ENCODE results near the gene CCNYL1. TPM values are rescaled to one million over a fixed set of nuclear protein-coding genes. Genes with fewer than 3 reads are reported as not detected.

The CCNYL1 gene
- total RNA-seq (10 to 100 TPM; 14.0 to 22.8 (median 16.6) TPM), polyA plus RNA-seq (1 to 10 TPM; 4.7 to 8.1 (median 5.4) TPM)
- long read RNA-seq, donor 1, partial matches to known transcripts: 0 of 2 reads
- long read RNA-seq, donor 1, other reads (novel, unspliced or antisense): 0 of 2 reads
- long read RNA-seq, donor 2, partial matches to known transcripts: 0 of 5 reads
- long read RNA-seq, donor 2, other reads (novel, unspliced or antisense): 0 of 5 reads

DNA sequence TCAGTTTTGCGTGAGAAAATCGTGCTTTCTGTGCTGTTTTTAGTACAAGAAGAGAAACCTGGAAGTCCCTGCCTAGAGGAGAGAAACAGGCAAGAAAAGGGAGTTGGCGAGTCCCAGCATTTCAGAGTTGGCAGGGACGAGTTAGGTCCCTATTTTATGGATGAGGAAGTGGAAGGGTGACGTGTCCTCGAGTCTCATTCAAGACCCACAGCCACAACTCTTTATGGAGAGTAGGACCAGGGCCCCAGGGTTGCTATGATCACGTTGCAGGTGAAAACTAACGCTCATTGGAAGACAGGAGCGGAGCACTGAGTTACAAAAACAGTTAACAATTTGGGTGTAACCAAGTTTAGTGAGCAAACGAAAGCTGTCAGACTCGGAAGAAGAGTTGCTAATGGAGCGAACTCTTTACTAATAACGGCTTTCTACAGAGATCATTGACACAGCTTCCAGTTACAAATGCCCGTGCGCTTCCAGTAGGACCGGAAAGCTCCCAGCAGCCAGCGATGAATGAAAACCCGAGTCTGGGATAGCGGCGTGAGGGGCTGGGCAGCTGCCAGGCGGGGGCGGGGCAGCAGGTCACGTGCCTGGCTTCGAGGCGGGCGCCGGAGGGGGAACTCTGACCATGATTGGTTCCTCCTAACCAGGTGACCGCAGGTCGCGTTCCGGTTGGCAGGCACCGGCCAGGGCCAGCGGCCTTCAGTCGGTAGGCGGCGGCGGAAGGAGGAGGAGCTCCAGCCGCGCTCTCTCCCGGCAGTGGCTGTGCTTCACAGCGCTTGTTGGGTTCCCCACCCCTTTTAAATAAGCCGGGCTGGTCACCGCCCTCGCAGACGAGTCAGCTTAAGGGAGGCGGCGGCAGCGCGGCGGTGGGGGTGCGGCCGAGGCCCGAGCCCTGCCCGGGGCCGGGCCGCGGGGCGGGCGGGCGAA lies at the start of gene CCNYL1:
Gene CCNYL1, plus strand, starts transcription at position 827 of the 927 bp plus-strand sequence. CDS start 257 bp downstream, outside the sequence.
- peak within 1 kb of the TSS; percentile 71 to 98 (median 90) for H3K4me3 ChIP-seq
- H3K4me1 ChIP-seq: peaks cover 6 to 43% (median 26%) of the 10 kb centered on the region in 6 donors
- H3K36me3 ChIP-seq: peaks cover 0 to 7% (median 0%) of the 10 kb centered on the region in 6 donors
- peak; percentile 100 for DNase-seq
- H3K27ac ChIP-seq: peak within 1 kb of the TSS; percentile 83 to 96 (median 88)
- 0 to 1% (median 0%) methylated on average over 31 to 60 of the region's 60 CpGs for WGBS, 5 donors
- no peaks in the 10 kb centered on the region for H3K9me3 ChIP-seq
- no peaks in the 10 kb centered on the region for H3K27me3 ChIP-seq (replicated peaks in 1 of 7)
- TF ChIP-seq, protein P1, sequence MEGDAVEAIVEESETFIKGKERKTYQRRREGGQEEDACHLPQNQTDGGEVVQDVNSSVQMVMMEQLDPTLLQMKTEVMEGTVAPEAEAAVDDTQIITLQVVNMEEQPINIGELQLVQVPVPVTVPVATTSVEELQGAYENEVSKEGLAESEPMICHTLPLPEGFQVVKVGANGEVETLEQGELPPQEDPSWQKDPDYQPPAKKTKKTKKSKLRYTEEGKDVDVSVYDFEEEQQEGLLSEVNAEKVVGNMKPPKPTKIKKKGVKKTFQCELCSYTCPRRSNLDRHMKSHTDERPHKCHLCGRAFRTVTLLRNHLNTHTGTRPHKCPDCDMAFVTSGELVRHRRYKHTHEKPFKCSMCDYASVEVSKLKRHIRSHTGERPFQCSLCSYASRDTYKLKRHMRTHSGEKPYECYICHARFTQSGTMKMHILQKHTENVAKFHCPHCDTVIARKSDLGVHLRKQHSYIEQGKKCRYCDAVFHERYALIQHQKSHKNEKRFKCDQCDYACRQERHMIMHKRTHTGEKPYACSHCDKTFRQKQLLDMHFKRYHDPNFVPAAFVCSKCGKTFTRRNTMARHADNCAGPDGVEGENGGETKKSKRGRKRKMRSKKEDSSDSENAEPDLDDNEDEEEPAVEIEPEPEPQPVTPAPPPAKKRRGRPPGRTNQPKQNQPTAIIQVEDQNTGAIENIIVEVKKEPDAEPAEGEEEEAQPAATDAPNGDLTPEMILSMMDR (IDR thresholded peaks at IDR 0.05 in 8 of 11, conservative IDR thresholded peaks at IDR 0.05 in 3 of 11): peak in 10 of 11 experiments; percentile 47 to 88 (median 58)
- peak in 2 of 3 donors; percentile 30 to 95 for TF ChIP-seq POLR2A (IDR thresholded peaks at IDR 0.05)
- peak; percentile 97 to 98 (median 98) for TF ChIP-seq POLR2AphosphoS5 (IDR thresholded peaks at IDR 0.05)
- intact Hi-C loops (cut with DNase I; ENCODE audit: low total_unique reads): loop anchor here (5.0 to 10.0 kb wide), 2 partner anchors 84 to 176 kb away; partner anchors contain the start of gene METTL21A

DNA sequence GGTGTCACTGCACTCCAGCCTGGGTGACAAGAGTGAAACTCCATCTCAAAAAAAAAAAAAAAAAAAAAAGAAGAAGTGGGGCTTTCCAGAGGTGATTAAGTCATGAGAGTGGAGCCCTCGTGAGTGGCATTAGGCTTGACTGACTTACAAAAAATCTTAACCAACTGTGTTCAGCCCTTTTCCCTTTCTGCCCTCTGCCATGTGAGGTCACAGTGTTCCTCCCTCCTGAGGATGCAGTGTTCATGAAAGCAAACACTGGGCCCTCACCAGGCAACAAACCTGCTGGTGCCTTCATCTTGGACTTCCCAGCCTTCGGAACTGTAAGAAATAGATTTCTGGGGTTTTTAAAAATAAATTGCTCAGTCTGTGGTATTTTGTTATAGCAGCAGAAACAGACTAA lies 49.2 kb upstream of the CCNYL1 start:
- peaks cover 0 to 43% (median 4%) of the 10 kb centered on the region in 6 donors for H3K4me1 ChIP-seq
- DNase-seq: no peak
- peak overlapping the region; percentile 19 to 84 (median 72) for H3K27ac ChIP-seq
- intact Hi-C loops (cut with DNase I; ENCODE audit: low total_unique reads): no loop called here
- WGBS, 5 donors: 38 to 64% (median 44%) methylated on average over 2 of the region's 2 CpGs
- peak overlapping the region in 3 of 8 donors; percentile 5 to 52 (median 16) for H3K4me3 ChIP-seq
- no peaks in the 10 kb centered on the region for H3K9me3 ChIP-seq
- H3K36me3 ChIP-seq: no peaks in the 10 kb centered on the region
- H3K27me3 ChIP-seq (replicated peaks in 1 of 7): no peaks in the 10 kb centered on the region
- TF ChIP-seq POLR2A (IDR thresholded peaks at IDR 0.05): peak in 1 of 3 donors; percentile 32
- TF ChIP-seq, protein P1 (IDR thresholded peaks at IDR 0.05 in 8 of 11, conservative IDR thresholded peaks at IDR 0.05 in 3 of 11): no peak
- peak in 1 of 3 donors; percentile 91 for TF ChIP-seq POLR2AphosphoS5 (IDR thresholded peaks at IDR 0.05)

DNA sequence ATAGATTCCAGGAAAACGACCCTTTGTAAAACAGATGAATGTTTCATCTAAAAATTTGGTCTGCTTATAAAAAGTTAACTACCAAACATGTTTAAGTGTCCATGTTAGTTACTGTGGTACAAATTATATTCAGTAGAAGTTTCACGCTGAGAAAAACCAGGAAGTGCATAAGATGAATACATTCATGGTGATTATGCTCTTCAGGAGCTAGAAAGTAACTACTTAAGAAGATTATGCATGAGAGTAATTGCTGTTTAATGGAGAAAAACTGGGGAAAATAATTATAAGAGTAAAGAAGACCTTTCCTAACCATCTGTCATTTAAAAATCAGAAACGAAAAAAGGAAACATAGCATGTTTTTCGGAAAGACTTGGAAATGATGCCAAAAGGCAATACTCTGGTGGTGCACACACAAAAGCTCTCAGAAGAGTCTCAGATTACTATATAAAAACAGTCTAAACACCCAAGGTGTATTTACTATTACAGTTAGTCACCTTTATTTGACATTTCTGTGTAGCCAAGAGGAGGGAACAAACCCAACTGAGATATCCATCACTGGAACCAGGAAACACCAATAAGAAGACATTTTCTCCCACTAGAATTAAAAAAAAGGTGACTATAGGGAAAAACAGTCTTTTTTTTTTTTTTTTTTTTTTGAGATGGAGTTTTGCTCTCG lies 47.4 kb upstream of the CCNYL1 start:
- Histone ChIP-seq H3K4me3 (peak overlapping the region in 5 of 8 donors; percentile 5 to 52 (median 16)), H3K36me3 (peaks cover 0 to 4% (median 0%) of the 10 kb centered on the region in 6 donors), H3K27ac (peak overlapping the region in 7 of 8 donors; percentile 22 to 84 (median 75)), H3K4me1 (peaks cover 0 to 46% (median 4%) of the 10 kb centered on the region in 6 donors), H3K9me3 (no peaks in the 10 kb centered on the region), H3K27me3 (replicated peaks in 1 of 7) (no peaks in the 10 kb centered on the region)
- DNase-seq: no peak
- TF ChIP-seq, protein P1 (IDR thresholded peaks at IDR 0.05 in 8 of 11, conservative IDR thresholded peaks at IDR 0.05 in 3 of 11): no peak
- TF ChIP-seq POLR2A (IDR thresholded peaks at IDR 0.05) (no peak), POLR2AphosphoS5 (IDR thresholded peaks at IDR 0.05) (no peak)
- WGBS, 5 donors: 56 to 68% (median 59%) methylated on average over 4 to 5 of the region's 5 CpGs
- intact Hi-C loops (cut with DNase I; ENCODE audit: low total_unique reads): no loop called here

Measured in spleen (tissue), 13 donors.